DMS 273 (cell line): ENCODE data around the gene HACL1.

Source experiments
- DNase-seq: peaks from one replicate; lab custom pipeline; 2025; ENCODE audit not compliant: unreplicated experiment; lab: John Stamatoyannopoulos, UW

HACL1 gene

GRCh38 chr3:15528854-15529537 is 72.4 kb downstream of the HACL1 start:
- DNase-seq = no peak

- peak; percentile 68 for DNase-seq
Measured at GRCh38 chr3:15527031-15527459, 74.3 kb downstream of the HACL1 start.

- DNase-seq = no peak
Measured at GRCh38 chr3:15525790-15526189, 75.6 kb downstream of the HACL1 start.

DNA sequence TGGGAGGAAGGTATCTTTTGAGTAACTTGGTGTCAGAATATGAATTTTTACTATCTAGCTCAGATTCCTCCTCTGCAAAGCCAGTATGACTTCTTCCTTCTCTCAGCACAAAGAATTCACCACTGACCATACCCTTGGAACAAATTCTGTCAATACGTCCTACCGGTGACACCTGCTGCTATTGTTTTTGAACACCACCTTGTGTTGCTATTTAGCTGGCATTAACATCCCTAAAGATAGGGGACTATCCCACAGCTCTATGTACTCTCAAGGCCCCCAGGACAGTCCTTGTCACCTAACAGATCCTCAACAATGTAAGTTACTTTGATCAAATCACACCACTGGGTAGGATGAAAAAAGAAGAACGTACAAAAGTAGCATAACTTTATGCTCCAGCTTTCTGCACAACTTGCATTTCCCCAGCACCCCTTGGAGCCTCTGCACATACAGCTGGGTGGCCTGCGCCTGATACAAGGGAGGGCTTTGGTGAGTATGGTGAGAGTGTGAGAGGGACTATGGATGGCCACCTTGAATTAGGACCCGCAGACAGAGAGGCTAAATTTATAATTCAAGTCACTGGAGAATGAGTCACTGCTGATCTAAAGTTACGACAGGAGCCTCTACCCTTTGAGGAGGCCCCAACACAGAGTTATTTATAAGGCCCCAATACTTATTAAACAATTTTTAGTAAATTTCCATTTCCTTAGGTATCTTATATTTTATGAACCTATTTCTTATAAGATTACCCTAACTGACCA is 77.5 kb downstream of the HACL1 start:
- no peak for DNase-seq

- DNase-seq = no peak
Measured at GRCh38 chr3:15522016-15522415, 79.4 kb downstream of the HACL1 start.

DNA sequence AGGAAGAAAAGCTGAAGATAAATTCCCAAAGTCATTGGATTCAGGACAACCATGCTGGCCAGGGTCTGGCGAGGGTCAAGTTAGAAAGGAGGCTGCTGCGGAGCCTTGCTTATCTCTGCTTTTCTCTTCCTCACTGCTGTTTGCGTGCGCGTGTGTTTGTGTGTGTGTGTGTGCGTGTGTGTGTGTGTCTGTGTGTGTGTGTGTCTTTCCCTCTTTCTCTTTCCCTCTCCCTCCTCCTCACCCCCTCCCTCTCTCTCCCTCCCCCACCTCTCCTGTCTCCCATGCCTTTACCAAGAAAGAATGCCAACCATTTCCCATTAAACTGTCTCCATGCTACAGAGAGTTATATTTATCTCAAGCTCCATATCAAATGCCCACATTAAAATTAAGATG is 79.8 kb downstream of the HACL1 start, which contains the start of gene COLQ:
TSS of gene COLQ (minus strand) at position 134 of the 393 bp plus-strand sequence. CDS start at position 53, 81 bp downstream.
- DNase-seq = no peak

- DNase-seq = no peak
Measured at GRCh38 chr3:15520804-15521572, 80.4 kb downstream of the HACL1 start.

DNA sequence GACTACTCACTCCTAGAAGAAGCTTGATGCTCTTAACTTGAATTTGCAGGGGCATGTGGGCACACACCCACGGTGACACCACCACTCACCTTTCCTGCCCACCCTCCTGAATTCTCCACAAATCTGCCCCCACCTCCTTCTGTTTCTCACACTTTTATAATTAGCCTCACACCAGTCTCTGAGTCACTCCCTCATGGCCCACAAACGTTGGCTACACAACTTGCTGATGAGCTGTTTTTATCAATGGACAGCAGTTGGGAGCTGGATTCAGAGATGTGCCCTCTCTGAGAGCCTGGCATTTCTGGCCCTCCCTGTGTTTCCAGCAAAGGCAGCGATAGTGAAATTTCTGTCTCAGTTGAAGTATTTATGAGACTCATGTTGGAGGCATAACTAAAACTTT is 81.2 kb downstream of the HACL1 start:
- no peak for DNase-seq

- no peak for DNase-seq
Measured at GRCh38 chr3:15519096-15519495, 82.3 kb downstream of the HACL1 start.

DNA sequence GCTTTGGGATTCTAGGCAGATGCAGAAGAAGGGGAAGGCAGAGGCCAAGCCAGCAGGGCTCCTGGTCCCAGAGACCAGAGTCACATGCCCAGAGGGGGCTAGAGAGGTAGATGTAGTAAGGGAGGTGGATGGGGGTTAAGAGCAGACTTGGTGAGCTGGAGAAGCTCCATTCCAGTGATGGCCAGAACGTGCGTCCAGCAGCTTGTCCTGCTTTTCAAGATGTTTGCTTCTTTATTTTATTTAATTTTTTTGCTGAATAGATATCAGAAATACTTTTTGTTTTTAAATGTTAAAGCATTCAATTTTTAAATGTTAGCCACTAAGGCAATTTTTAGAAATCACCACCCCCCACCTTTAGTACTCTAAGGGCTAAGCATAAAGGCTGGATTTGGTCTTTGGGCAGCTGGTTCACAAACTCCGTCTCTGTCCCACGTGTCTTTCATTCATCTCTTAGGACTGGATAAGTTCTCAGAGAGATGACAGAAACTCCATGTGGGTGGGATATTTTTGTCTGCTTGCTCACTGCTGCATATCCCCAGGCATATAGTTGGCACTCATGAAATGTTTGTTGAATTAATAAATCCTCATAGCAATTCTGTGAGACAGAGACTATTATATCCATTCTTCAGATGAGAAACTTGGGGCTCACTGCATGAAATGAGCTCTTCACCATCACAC is 86.6 kb downstream of the HACL1 start:
- no peak for DNase-seq

GRCh38 chr3:15513810-15514662 is 87.3 kb downstream of the HACL1 start:
- DNase-seq = no peak

DNA sequence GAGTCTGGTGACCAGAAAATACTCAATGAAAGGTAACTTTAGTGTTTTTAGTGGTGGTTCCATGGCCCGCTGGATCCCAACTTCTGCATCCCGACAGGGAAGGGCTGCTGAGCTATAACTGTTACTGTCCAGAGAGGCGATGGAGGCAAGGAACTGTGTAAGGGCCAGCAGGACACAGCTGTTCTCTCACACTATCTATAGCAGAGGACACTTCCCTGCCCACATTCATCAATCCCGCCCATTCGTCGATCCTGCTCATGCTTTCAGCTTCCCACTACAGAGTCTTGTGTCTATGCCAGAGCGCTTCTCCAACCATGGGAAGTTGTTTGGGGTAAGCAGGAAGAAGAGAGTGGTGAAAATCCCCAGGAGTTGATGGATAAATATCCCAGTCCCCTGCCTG is 88.3 kb downstream of the HACL1 start:
- no peak for DNase-seq

DNA sequence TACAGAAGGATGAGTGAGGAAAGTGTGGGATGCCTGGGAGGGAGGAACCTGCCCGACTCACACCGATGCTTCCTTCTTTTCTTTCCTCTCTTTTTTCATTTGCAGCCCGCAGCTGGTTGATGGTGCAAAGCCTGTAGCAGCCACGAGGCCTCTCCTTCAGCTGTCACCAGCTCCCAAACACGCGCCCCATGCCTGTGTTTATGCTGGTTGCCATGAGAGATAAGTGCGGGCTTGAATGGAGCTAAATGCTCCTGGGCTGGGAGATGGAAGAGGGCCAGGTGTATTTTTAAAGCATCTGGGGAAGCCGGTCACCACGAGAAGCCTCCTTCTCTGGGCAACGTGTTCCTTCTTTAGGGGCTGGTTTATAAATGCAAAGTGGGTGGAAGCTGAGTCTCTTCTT is 89.2 kb downstream of the HACL1 start:
- peak; percentile 88 for DNase-seq

- no peak for DNase-seq
Measured at GRCh38 chr3:15511156-15511555, 90.2 kb downstream of the HACL1 start.
